IMR-90 (cell line): ENCODE data around the gene CYP27C1.

ENCODE experiments used
- POLR2A ChIP-seq: IDR thresholded peaks from 2 replicates; pipeline ENCODE4 v1.6.1; 2012; ENCODE audit warnings: mild to moderate bottlenecking, low read depth, low read length
- RAD21 ChIP-seq: IDR thresholded peaks from 2 replicates; pipeline ENCODE4 v1.6.1; 2012; ENCODE audit warnings: low read length, improper control_type of control experiment
- TF ChIP-seq, protein P1 (sequence below): conservative IDR thresholded peaks from 2 replicates; pipeline ENCODE4 v1.5.1; 2012; ENCODE audit warnings: mild to moderate bottlenecking, low read depth, low read length, improper control_type of control experiment

DNA sequence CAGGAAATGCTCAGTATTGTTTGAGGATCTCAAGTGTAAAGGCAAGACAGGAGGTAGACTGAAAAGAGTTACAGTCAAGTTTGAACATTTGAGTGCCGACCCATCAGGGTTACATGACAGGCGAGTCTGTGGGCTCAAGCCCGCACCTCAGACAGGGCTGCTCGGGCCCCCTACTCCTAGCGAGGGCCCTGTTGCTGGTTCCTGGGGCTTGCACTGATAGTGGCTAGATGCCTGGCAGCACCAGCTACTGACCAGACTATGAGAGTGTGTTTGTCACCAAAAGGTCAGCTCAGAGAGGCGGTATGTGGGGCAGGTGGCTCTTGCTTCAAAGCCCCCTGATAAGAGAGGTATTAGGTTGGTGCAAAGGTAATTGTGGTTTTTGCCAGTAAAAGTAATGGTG, 35.6 kb upstream of the CYP27C1 start:
- TF ChIP-seq, protein P1, sequence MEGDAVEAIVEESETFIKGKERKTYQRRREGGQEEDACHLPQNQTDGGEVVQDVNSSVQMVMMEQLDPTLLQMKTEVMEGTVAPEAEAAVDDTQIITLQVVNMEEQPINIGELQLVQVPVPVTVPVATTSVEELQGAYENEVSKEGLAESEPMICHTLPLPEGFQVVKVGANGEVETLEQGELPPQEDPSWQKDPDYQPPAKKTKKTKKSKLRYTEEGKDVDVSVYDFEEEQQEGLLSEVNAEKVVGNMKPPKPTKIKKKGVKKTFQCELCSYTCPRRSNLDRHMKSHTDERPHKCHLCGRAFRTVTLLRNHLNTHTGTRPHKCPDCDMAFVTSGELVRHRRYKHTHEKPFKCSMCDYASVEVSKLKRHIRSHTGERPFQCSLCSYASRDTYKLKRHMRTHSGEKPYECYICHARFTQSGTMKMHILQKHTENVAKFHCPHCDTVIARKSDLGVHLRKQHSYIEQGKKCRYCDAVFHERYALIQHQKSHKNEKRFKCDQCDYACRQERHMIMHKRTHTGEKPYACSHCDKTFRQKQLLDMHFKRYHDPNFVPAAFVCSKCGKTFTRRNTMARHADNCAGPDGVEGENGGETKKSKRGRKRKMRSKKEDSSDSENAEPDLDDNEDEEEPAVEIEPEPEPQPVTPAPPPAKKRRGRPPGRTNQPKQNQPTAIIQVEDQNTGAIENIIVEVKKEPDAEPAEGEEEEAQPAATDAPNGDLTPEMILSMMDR, result no peak
- TF ChIP-seq POLR2A, result no peak
- TF ChIP-seq RAD21, result no peak
